ENCODE results near the gene CD9. TPM values are rescaled to one million over a fixed set of nuclear protein-coding genes. Genes with fewer than 3 reads are reported as not detected.

Gene CD9
- total RNA-seq, 2 donors from 2014 or later = 33.5 to 99.1 TPM

DNA sequence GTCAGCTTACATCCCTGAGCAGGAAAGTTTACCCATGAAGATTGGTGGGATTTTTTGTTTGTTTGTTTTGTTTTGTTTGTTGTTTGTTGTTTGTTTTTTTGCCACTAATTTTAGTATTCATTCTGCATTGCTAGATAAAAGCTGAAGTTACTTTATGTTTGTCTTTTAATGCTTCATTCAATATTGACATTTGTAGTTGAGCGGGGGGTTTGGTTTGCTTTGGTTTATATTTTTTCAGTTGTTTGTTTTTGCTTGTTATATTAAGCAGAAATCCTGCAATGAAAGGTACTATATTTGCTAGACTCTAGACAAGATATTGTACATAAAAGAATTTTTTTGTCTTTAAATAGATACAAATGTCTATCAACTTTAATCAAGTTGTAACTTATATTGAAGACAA lies 37.6 kb downstream of the CD9 start:
- H3K9ac ChIP-seq (ENCODE audit: extremely low read depth, low read length, poor library complexity, severe bottlenecking) = no peak overlapping the region
- Mint-ChIP-seq H3K4me1 (no peaks in the 10 kb centered on the region), H3K4me3 (no peak overlapping the region), H3K27ac (no peak overlapping the region), H3K9me3 (no peaks in the 10 kb centered on the region), H3K27me3 (ENCODE audit: insufficient read depth) (no peaks in the 10 kb centered on the region), H3K36me3 (ENCODE audit: low read depth) (peaks cover 52% of the 10 kb centered on the region)
- H3K4me1 ChIP-seq (ENCODE audit: control insufficient read depth, insufficient read depth, low read length) = no peaks in the 10 kb centered on the region
- TF ChIP-seq, protein P1, sequence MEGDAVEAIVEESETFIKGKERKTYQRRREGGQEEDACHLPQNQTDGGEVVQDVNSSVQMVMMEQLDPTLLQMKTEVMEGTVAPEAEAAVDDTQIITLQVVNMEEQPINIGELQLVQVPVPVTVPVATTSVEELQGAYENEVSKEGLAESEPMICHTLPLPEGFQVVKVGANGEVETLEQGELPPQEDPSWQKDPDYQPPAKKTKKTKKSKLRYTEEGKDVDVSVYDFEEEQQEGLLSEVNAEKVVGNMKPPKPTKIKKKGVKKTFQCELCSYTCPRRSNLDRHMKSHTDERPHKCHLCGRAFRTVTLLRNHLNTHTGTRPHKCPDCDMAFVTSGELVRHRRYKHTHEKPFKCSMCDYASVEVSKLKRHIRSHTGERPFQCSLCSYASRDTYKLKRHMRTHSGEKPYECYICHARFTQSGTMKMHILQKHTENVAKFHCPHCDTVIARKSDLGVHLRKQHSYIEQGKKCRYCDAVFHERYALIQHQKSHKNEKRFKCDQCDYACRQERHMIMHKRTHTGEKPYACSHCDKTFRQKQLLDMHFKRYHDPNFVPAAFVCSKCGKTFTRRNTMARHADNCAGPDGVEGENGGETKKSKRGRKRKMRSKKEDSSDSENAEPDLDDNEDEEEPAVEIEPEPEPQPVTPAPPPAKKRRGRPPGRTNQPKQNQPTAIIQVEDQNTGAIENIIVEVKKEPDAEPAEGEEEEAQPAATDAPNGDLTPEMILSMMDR (conservative IDR thresholded peaks at IDR 0.05) = no peak
- H3K4me3 ChIP-seq (ENCODE audit: low read length) = no peak overlapping the region
- H3K27me3 ChIP-seq (ENCODE audit: control insufficient read depth, insufficient read depth, low read length, poor library complexity, severe bottlenecking) = no peaks in the 10 kb centered on the region
- DNase-seq = no peak
- H3K27ac ChIP-seq (ENCODE audit: low read depth, low read length) = no peak overlapping the region
- no peaks in the 10 kb centered on the region for H3K36me3 ChIP-seq (ENCODE audit: control insufficient read depth, insufficient read depth, low read length)
- WGBS, 2 experiments (ENCODE audit: insufficient coverage in 1 of 2, insufficient read length in 1 of 2) = 100% methylated on average over 1 of the region's 1 CpG; no CpG with 5 or more reads in 1 of the 2 experiments
- H3K9me3 ChIP-seq (ENCODE audit: control insufficient read depth, low read length) = no peaks in the 10 kb centered on the region

DNA sequence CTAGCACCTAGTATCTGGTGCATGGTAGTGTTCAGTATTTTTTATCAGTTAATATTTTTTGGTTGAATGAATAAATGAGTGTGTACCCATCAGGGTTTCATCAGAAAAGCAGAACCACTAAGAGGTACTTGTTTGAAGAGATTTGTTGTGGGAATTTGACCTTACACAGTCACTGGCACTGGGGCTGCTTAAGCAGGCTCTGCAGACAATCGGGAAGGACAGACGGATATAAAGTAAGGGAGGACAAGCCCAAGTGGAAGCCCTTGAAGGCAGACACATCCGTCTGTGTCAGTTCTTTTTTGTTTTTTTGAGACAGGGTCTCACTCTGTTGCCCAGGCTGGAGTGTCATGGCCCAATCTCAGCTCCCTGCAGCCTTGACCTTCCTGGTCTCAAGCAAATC lies 38.7 kb downstream of the CD9 start:
- Mint-ChIP-seq H3K4me3 (no peak overlapping the region), H3K9me3 (peaks cover 1% of the 10 kb centered on the region), H3K27me3 (ENCODE audit: insufficient read depth) (no peaks in the 10 kb centered on the region), H3K27ac (no peak overlapping the region), H3K4me1 (no peaks in the 10 kb centered on the region), H3K36me3 (ENCODE audit: low read depth) (peaks cover 51% of the 10 kb centered on the region)
- Histone ChIP-seq H3K9ac (ENCODE audit: extremely low read depth, low read length, poor library complexity, severe bottlenecking) (no peak overlapping the region), H3K27ac (ENCODE audit: low read depth, low read length) (no peak overlapping the region), H3K9me3 (ENCODE audit: control insufficient read depth, low read length) (no peaks in the 10 kb centered on the region), H3K27me3 (ENCODE audit: control insufficient read depth, insufficient read depth, low read length, poor library complexity, severe bottlenecking) (no peaks in the 10 kb centered on the region), H3K4me1 (ENCODE audit: control insufficient read depth, insufficient read depth, low read length) (no peaks in the 10 kb centered on the region), H3K4me3 (ENCODE audit: low read length) (no peak overlapping the region), H3K36me3 (ENCODE audit: control insufficient read depth, insufficient read depth, low read length) (no peaks in the 10 kb centered on the region)
- no peak for DNase-seq
- TF ChIP-seq, protein P1 (conservative IDR thresholded peaks at IDR 0.05) = no peak
- 90 to 100% methylated on average over 2 to 3 of the region's 3 CpGs for WGBS, 2 experiments (ENCODE audit: insufficient coverage in 1 of 2, insufficient read length in 1 of 2)

DNA sequence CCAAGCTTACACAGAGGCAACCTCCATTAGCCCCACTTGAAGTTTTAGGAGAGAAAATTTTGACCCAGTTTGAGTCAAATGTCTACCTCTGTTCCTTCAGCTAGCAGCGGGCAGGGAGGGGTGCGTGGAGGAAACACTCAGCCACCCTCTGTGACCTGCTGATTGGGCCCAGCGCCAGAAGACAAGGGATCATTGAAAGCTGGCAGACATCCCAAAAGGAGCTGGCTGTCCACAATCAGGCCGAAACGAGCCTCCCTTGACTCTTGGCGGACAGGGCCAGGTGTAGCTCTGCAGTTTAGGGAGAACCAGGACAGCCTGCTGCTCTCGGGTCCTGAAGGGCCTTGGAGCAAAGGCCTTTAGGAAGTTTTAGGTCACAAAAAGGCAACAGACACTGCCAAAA lies 41.3 kb downstream of the CD9 start:
- Histone ChIP-seq H3K4me1 (ENCODE audit: control insufficient read depth, insufficient read depth, low read length) (no peaks in the 10 kb centered on the region), H3K9ac (ENCODE audit: extremely low read depth, low read length, poor library complexity, severe bottlenecking) (no peak overlapping the region), H3K27me3 (ENCODE audit: control insufficient read depth, insufficient read depth, low read length, poor library complexity, severe bottlenecking) (no peaks in the 10 kb centered on the region), H3K4me3 (ENCODE audit: low read length) (no peak overlapping the region), H3K9me3 (ENCODE audit: control insufficient read depth, low read length) (peaks cover 11% of the 10 kb centered on the region), H3K27ac (ENCODE audit: low read depth, low read length) (no peak overlapping the region), H3K36me3 (ENCODE audit: control insufficient read depth, insufficient read depth, low read length) (no peaks in the 10 kb centered on the region)
- TF ChIP-seq, protein P1 (conservative IDR thresholded peaks at IDR 0.05) = no peak
- Mint-ChIP-seq H3K9me3 (peaks cover 28% of the 10 kb centered on the region), H3K4me3 (no peak overlapping the region), H3K27me3 (ENCODE audit: insufficient read depth) (peaks cover 2% of the 10 kb centered on the region), H3K36me3 (ENCODE audit: low read depth) (peaks cover 30% of the 10 kb centered on the region), H3K27ac (peak overlapping the region; percentile 44), H3K4me1 (no peaks in the 10 kb centered on the region)
- no peak for DNase-seq
- WGBS, 2 experiments (ENCODE audit: insufficient coverage in 1 of 2, insufficient read length in 1 of 2) = 89 to 94% methylated on average over 6 to 7 of the region's 7 CpGs

All from endodermal cell (in vitro differentiated cells).